ENCODE data around the gene RXRA.

Gene RXRA
- total RNA-seq = 46.8 to 84.9 reads per million in 2 donors

DNA sequence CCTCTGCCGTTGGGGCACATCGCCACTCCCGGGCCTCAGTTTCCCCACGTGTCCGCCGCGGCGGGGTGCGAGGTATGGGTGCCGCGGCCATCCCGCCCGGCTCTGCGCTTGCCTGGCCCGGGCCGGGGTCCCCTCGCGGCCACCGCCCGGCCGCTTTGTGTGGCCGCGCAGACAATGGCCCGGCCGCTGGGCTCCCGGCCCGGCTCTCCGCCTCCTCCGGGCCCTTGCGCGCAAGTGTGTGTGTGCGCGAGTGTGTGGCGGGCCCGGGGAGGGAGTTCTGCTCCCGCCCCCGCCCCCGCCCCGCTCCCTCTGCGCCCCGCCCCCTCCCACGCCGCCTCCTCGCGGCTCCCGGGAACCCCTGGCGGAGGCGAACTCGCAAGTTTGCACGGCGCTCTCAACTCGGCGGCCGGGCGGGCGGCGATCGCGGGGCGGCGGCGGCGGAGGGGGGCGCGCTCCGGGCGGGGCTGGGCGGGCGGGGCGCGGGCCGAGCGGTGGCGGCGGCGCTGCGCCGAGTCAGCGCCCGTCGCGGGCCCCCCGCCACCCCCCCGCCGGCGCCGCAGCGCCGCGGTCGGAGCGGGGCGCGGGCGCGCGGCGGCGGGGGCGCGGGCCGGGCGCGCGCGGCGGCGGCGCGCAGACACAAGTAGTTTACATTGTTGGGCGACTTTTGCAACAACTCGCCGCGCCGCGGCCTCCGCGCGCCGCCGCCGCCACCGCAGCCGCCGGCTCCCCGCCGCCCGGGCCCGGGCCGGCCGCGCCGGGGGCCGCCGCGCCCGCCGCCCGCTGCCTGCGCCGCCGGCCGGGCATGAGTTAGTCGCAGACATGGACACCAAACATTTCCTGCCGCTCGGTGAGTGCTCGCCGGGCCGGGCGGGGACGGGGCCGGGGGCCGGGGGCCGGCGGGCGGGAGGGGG lies at the start of gene RXRA:
RXRA (plus strand) TSS at position 643 of the 911 bp plus-strand sequence; CDS start at position 820, 177 bp downstream.
- peak; percentile 68 for DNase-seq

DNA sequence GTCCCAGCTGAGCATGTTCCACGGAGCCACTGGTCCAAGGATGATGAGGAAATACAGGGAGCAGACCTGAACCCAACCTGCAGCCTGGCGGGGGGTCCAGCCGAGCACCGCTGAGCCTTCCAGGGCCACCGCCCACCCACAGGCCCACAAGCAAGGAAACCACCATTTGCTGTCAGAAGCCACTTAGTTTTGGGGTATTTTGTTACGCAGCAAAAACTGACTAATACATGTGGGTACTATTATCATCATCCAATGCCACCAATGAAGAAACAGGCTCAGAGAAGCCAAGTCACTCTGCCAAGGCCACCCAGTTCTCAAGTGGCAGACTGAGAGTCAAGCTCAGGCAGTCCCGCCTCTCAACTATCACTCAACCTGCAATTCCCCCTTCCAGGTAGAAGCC lies 48.0 kb upstream of the RXRA start:
- DNase-seq = no peak

DNA sequence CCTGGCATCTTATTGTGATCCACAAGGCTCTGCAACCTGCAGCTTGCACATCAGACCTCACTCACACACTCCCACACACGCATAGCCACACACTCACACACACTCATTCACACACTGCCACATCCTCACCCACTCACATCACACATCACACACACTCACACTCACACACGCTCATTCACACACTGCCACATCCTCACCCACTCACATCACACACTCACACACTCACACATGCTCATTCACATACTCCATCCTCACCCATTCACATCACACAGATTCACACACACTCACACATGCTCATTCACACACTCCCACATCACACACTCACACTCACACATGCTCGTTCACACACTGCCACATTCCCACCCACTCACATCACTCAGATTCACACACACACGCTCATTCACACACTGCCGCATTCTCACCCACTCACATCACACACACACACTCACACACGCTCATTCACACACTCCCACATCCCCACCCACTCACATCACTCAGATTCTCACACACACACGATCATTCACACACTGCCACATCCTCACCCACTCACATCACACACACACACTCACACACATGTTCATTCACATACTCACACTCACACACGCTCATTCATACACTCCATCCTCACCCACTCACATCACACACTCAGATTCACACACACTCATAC lies 47.1 kb upstream of the RXRA start:
- no peak for DNase-seq

DNA sequence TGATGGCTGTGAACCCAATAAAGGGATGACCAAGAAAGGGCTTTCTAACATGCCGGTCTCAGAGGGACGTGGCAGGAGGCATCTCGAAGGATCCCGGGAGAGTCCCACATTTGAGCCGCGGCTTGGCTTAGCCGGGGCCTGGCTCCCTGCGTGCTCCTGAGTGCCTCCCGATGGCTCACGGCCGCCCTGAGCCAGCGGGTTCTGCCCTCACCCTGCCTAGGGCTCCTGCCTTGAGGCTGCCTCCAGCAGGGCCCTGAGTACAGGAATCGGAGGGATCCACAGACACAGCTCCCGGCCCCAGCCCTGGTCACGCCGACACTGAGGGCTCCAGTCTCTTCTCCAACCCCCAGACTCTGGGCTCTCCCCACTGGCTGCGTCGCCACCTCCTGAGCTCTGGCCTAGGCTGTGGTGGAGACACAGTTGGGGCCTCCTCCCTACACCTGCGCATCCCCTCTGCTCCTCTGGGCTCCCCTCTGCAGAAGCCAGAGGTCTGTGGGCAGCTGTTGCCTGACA lies 44.1 kb upstream of the RXRA start:
- no peak for DNase-seq

DNA sequence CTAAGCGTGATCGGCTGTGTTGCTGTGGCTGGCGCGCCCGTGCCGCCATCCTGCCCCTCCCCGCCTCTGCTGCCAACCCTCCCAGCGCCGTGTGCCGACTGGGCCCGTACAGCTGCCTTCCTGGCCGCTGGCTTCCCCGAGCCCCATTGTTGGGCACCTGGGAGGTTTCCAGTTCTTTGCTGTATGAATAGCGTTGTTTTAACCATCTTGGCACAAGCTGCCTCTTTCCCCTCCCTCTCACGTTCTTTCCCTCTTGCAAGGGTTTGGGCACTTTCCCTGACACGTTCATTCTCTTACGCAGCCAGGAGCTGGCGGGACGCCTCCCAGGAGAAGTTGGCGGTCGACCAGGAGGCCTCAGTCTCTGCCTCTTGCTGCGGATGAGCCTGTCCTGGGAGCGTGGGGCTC lies 43.1 kb upstream of the RXRA start:
- no peak for DNase-seq

DNA sequence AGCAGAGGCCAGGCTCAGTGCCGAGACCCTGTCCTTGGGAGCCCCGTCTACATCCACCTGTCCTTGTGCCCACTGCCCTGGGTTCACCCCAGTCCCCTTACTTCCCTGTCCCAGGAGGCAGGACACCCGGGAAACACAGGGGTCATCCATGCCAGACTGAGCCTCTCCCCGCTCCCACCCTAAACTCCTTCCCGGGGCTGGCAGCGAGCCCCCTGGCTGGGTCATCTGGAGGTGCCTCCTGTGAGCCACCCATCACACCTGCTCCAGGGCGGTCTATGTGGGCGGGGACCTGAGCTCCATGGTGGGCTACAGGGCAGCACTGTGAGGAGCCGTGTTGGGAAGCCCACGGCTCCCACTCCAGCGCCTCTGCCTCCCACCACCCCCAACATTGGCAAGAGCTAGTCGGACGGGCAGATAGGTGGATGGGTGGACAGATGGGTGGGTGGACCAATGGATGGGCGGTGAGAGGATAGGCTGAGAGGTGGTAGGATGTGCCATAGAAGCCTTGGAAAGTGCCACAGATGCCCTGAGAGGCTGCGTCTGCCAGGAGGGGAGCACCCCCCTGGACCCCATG lies 42.5 kb upstream of the RXRA start:
- DNase-seq = no peak

DNA sequence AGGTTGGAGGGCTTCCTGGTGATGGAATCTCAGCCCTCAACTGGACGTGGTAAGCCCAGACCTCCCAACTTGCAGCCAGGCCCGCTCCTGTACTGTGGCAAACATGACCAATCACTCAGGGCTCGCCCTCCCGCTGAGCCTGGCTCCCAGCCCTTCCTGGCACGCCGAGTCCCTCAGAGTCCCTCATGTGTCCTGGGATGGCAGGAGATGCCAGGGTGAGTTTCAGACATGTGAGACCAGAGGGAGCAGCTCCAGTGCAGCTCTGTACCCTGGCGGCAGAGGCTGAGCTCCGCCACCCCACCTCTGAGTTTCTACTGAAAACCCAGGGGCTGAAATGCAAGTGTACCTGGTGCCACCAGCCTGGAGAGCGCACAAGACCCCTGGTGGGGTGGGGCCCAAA lies 42.0 kb upstream of the RXRA start:
- DNase-seq = no peak

DNA sequence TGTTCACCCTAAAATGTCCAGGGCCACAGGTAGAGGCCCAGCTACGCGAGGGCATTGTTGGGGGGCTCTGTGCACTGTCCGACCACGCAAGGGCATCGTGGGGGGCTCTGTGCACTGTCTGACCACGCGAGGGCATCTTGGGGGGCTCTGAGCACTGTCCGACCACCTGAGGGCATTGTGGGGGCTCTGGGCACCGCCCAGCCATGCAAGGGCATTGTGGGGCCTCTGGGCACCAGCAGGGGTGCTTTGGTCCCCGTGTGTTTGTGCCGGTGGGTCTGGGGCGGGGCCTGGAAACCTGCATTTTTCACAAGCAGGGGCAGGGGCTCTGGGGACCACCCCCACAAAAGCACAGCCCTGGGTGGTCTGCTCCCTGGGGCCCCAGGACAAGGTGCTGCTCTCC lies 41.5 kb upstream of the RXRA start:
- DNase-seq = no peak

DNA sequence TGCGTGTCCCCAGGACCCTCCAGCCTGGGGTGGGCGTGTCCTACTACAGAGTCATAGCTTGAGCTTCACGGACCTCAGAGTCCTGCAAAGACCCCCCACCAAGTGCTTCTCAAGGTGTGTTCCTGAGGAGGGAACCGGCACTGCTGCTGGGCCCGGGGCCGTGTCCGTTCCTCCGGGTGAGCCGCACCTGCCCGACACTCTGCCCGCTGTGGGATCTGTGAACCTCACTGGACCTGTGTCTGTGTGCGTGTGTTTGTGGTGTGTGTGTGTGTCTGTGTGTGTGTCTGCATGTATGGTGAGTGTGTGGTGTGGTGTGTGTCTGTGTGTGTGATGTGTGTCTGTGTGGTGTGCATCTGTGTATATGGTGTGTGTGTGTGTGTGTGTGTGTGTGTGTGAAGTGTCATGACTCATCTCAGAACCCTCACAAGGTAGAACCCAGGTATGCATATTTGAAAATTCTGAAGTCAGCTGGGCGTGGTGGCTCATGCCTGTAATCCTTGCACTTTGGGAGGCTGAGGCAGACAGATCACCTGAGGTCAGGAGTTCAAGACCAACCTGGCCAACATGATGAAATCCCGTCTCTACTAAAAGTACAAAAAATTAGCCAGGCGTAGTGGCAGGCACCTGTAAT lies 40.9 kb upstream of the RXRA start:
- no peak for DNase-seq

DNA sequence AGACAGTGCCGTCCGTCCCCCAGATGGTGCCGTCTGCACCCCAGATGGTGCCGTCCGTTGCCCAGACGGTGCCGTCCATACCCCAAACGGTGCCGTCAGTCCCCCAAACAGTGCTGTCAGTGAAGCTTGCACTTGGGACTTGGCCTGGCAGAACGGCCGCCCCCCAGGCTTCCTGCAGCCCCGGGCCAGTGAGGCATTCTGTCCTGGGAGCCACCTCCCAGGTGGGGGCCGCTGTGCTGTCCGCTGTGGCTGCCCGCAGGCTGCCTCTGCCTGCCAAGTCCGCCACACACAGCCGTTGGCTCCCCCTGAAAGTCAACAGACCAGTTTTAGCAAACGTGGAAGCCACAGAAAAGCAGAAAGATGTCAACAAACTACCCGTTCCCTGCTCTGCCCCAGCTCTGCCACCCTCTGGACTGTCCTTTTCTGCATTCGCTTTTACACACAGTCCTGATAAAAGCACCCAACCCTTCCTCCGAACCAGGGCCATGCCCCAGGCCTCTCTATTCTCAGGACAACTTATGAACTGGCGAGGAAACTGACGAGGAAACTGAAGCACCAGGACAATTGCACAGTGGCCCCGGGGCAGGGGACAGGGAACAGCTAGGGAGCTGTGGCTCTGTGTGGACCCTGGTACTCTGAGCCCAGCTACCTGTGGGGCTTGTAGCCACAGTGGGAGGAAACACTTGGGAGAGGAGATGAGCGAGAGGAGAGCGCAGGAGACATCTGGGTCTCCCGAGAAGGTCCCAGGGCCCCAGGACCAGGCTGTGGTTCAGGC lies 39.6 kb upstream of the RXRA start:
- no peak for DNase-seq

DNA sequence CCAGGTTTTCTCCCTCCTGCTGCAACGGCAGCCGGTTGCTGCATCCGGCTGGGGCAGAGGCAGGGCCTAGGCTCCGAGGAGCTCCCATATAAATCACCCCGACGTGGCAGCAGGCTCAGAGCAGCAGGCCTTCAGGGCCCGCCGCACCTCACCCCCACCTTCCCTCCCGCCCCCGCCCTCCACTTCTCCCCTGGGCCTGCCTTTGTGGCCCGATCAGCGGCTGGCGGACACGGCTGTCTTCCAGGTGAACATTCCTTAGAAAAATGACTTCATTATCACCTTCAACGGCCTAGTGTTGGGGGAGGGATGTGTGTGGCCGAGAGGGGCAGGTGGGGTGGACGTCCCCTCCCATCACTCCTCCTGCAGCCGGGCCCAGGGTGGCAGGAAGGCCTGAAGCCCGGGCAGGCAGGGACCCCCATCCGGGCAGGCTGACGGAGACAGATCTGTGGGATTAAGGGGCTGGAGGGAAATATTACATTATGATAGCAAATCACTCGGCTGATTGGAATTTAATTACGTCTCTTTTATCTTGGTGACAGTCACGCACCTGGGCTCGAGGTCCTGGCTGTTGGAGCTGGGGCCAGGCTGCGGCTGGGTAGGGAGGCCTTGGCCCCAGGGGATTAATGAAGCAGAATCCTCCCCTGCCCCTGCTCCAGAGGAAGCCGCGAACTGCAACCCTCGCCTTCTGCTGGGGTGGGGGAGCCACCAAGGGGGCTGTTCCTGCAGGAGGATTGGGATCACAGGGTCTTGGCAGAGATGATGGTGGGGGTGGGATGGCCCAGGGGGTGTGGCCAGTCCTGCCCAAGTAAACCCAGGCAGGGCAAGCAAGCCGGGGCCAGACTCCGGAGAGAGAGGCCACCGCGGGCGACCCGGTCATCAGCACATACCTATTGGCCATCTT lies 38.4 kb upstream of the RXRA start:
- no peak for DNase-seq

DNA sequence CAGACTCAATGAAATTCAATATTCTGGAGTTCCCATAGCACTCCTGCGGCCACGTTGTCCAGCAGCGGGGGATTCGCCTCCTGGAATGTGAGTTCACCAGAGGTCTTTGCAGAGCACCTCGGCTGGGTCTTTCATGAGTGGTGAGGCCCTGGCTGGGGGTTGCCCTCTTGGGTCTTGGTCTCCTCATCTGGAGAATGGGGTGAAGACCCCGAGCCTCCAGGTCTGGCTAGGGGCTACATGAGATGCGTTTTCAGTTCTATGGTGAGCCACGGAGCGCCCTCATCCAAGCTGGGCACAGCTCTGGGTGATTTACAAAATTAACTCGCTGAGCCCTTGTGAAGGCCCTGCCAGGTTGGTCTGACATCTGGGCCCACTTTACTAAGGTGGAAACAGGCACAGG lies 37.5 kb upstream of the RXRA start:
- no peak for DNase-seq

DNA sequence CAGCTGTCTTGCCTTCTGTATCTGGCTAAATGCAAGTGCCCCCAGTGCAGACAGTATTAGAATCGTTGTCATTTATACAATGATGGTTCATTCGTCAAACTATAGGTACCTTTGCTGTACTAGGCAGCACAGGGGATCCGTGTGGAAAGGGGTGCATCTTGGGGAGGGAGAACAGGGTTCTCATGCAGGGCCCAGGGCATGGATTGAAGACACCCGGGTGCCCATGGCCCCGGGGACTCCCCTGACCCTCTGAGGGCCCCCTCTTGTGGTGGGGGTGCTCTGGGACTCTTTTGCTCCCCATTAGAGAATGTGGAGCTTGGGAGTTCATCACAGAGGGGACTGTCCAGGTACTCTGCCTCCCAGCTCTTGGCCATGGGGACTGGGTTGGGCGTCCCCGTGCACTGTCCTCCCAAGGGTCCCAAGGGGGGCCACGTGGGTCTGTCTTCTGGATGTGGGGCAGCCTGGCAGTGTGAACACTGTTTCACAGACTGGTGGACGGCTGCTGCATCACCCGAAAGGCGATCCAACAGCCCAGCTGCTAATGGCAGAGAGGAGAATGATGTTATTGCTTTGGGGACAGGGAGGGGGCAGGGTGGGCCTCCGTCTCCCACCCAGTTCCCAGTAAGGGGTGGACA lies 36.9 kb upstream of the RXRA start:
- no peak for DNase-seq

DNA sequence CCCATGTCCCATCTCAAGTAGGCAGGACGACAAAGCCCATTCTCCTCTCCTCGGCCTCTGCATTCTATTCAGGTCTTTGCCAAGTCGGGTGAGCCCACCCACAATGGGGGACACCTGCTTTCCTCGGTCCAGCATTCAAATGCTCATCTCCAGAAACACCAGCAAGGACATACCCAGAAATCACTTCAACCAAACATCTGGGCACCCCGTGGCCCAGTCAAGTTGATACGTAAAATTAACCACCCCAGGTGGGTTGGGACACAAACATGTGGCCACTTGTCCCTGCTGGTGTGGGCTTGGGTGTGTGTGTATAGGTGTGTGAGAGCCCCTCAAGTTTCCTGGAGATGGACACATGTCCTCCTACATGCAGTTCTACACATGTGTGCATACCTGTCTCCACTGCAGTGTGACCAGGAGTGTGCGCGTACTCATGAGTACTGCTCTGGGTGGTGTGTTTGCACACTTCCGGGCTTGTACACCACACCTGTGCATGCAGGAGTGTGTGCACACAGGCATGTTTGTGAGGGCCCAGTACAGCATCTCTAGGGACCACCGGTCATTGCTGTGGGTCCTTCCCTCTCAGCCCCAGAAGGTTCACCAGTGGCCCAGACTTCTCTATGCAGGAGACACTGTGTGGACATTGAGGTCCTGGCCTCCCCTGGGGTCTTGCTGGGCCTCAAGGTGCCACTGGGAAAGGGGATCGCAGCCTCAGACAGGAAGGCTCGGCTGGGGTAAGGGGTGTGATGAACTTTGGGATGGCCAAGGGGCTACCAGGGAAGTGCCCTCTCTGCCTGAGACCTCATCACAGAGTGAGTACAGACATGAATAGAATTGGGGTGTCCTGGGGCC lies 35.4 kb upstream of the RXRA start:
- no peak for DNase-seq

DNA sequence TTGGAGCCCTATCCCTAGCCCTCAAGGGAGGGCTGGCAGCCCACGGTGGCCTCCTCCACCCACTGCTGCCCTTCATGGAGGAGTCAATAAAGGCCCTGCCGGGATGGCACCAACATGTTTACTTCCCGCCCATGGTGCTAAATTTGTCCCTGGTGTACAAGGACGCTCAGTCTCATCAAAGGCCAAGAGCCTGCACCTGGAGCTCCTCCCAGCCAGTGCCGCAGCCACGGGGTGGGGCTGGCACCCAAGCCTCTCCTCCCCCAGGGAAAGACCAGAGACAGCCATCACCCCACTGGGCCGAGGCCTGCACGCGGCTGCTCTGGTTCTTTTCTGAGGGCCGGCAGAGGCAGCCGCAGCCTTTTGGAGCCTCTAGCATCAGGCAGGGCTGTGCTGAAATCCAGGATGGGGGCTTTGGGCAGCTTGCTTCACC lies 34.8 kb upstream of the RXRA start:
- no peak for DNase-seq

DNA sequence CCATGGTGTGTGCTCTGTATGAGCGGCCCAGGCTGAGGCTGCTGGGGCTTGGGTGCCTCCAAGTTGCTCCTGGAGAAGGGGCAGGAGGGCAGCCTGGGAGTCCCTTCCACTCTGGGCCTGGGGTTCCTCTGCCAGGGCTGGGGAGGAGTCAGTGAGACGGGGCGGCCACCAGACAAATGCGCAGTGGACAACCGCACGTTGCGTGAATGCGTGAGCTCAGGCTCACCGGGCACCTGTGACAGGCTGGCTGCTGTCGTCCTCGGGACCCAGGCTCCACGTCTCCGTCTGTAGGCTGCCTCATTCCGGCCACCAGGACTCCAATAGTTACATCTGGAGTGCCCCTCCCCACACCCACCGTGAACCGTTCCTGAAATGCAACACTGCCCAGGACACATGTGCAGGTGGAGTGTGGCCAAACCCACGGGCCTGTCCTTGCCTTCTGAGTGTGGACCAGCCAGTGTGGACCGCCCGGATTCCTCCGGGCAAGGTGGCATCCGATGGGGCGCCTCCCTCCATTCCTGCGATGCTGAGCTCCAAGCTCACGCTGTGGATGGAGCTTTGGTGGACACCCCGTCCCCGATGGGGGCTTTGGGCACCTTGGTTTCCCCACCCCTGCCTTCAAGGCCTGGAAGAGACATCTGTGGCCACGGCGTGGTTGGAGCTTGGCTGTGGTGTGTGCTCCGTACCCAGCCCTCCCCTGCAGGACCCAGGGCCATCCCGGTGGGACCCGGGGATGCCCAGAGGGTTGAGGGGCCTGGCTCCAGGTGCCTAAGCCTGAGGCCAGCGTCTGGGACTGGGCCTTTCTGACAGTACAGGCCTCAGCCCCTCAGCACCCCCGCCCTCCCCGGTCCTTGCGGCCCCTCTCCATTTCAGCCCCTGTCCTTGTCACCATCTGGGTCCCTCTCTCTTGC lies 34.0 kb upstream of the RXRA start:
- no peak for DNase-seq

DNA sequence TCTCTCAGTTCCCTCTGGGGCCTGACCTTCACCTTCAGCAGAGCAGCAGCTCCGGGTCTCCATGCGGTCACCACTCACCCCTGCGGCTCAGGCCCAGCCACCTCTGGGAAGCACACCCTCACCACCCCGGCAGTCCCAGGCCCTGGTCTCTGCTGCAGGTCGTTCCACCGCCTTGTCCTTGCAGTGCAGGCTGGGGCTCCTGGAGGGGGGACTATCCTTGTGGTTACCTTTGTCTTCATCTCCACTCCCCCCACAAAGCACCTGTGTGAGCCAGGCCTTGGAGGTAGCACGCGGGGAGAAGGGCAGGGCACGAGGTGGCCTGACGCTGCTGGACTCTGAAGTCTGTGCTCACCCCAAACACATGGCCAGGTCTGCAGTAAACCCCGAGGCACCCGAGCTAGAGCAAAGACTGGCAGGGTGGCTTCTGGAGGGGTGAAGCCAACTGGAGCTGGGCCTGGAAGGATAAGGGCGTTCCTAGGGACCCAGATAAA lies 33.2 kb upstream of the RXRA start:
- no peak for DNase-seq

DNA sequence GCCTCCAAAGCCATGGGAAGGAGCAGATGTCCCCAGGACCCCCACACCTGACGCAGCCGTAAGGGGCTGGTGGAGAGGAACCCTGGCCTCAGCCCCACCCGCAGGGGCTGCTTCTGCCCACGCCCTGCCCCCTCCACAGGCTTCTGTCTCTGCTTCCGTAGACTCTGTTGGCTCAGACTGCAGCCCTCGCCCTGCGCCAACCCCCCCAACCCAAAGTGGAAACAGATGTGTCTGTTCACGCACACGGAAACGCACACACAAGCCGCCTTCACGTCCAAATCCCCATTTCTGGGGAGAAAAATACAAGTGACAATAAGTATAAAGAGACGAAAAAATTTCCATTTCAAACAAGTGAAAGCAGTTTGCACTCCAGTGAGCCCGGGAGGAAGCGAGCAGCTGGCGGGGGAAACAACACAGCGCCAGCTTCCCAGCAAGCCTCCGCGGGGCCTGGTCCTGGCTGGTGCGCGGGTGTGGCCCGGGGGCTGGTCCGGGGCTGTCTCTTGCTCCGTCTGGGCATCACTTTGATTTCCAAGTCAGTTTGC lies 32.6 kb upstream of the RXRA start:
- DNase-seq = no peak

All from activated gamma-delta T cell (primary cell).